K562 (cell line): ENCODE results near the gene RBKS. TPM values are rescaled to one million over a fixed set of nuclear protein-coding genes. Genes with fewer than 3 reads are reported as not detected.

Source experiments
- ARID2 ChIP-seq: fragments of 450-650 bp; IDR thresholded peaks from 2 replicates; pipeline ENCODE4 v1.6.1; 2017; ENCODE audit warnings: antibody characterized with exemption, mild to moderate bottlenecking
- CBX5 ChIP-seq: IDR thresholded peaks from 2 replicates; pipeline ENCODE4 v1.6.1; 2014; ENCODE audit warnings: low read depth, borderline replicate concordance
- CHD4 ChIP-seq: fragments of 200-600 bp; sonication (generic); IDR thresholded peaks from 3 replicates; pipeline ENCODE4 v1.6.1; 2012; ENCODE audit warnings: low read depth, mild to moderate bottlenecking, mixed read lengths, low read length, inconsistent platforms; ENCODE audit not compliant: insufficient read depth, insufficient replicate concordance, poor library complexity, severe bottlenecking
- EHMT2 ChIP-seq: fragments of 450-650 bp; IDR thresholded peaks from 2 replicates; pipeline ENCODE4 v1.6.1; 2018; ENCODE audit warnings: antibody characterized with exemption
- ETS2 ChIP-seq: IDR thresholded peaks from 2 replicates; pipeline ENCODE4 v1.6.1; 2016; ENCODE audit warnings: borderline replicate concordance, missing genetic modification characterization, mild to moderate bottlenecking, moderate library complexity, missing compliant biosample characterization; ENCODE audit not compliant: poor library complexity, severe bottlenecking
- EZH2 ChIP-seq: IDR thresholded peaks from 2 replicates; pipeline ENCODE4 v1.6.1; 2012; ENCODE audit warnings: low read depth, mild to moderate bottlenecking, inconsistent platforms, low read length, borderline replicate concordance
- FOS ChIP-seq: IDR thresholded peaks from 3 replicates; pipeline ENCODE4 v1.6.1; 2011; ENCODE audit not compliant: insufficient read length; ENCODE audit errors: extremely low read depth
- GATA2 ChIP-seq: sonication (generic); formaldehyde crosslinking; IDR thresholded peaks from 2 replicates; pipeline ENCODE4 v1.4.0; 2020; ENCODE audit warnings: mild to moderate bottlenecking, missing genetic modification reagents
- GATAD2B ChIP-seq: fragments of 450-650 bp; IDR thresholded peaks from 2 replicates; pipeline ENCODE4 v1.6.1; 2017; ENCODE audit warnings: mild to moderate bottlenecking, borderline replicate concordance
- MCM2 ChIP-seq: fragments of 450-650 bp; IDR thresholded peaks from 2 replicates; pipeline ENCODE4 v1.6.1; 2017; ENCODE audit warnings: low read depth, mild to moderate bottlenecking
- NONO ChIP-seq, 2 experiments: fragments of 200-400 bp in 1 of 2; fragments of 450-650 bp in 1 of 2; formaldehyde crosslinking in 1 of 2; IDR thresholded peaks; 2 replicates each; pipeline ENCODE4 v1.6.1; 2017; ENCODE audit warnings: low read depth in 2 of 2, mild to moderate bottlenecking in 2 of 2, moderate library complexity in 2 of 2, low read length in 1 of 2
- PHB2 ChIP-seq: fragments of 450-650 bp; IDR thresholded peaks from 2 replicates; pipeline ENCODE4 v1.6.1; 2017; ENCODE audit warnings: low read depth
- STAT5B ChIP-seq: fragments of 250-450 bp; sonication (Bioruptor Pico); IDR thresholded peaks from 2 replicates; pipeline ENCODE4 v1.8.0; 2021; ENCODE audit warnings: mild to moderate bottlenecking, inconsistent platforms
- ZNF280A ChIP-seq: fragments of 450-650 bp; IDR thresholded peaks from 2 replicates; pipeline ENCODE4 v1.6.1; 2018; ENCODE audit warnings: mild to moderate bottlenecking, low read depth; ENCODE audit not compliant: partially characterized antibody
- ZNF431 ChIP-seq: sonication (generic); formaldehyde crosslinking; IDR thresholded peaks from 2 replicates; pipeline ENCODE4 v1.8.0; 2022; ENCODE audit warnings: mild to moderate bottlenecking, missing genetic modification reagents
- polyA plus RNA-seq, 8 experiments: library from polyadenylated mRNA; depleted of rRNA in 4 of 8; stranded (reverse) in 5 of 8; unstranded in 3 of 8; fragments of >200 nt; fragmentation: Nextera tagmentation in 2 of 8; fragmentation: Illumina TruSeq in 1 of 8; extraction: Ambion mirVana in 2 of 8; extraction: Trizol in 1 of 8; gene quantifications; 2 replicates each; pipeline versions ENCODE4 v1.2.1 to v1.2.3, GENCODE V29; 2011 to 2014; ENCODE audit warnings: inconsistent platforms in 1 of 8, missing spikeins in 1 of 8
- total RNA-seq, 7 experiments: library from RNA; depleted of rRNA in 6 of 7; stranded (reverse); fragments of >200 nt in 6 of 7; fragmentation: Illumina TruSeq in 2 of 7; extraction: Trizol in 2 of 7; gene quantifications; 2 replicates each; pipeline versions ENCODE4 v1.2.1 to v1.2.3, GENCODE V29; 2011 to 2021; ENCODE audit warnings: low replicate concordance in 1 of 7
- TF ChIP-seq, protein P1 (sequence below): fragments of 450-650 bp; formaldehyde crosslinking; IDR thresholded peaks from 2 replicates; pipeline ENCODE4 v1.4.0; 2020; ENCODE audit warnings: mild to moderate bottlenecking, mixed read lengths
- TF ChIP-seq, protein P2 (sequence below): fragments of 450-650 bp; formaldehyde crosslinking; IDR thresholded peaks from 2 replicates; pipeline ENCODE4 v1.4.0; 2020; ENCODE audit warnings: mild to moderate bottlenecking, moderate library complexity
- TF ChIP-seq, protein P3 (sequence below): sonication (generic); formaldehyde crosslinking; IDR thresholded peaks from 2 replicates; pipeline ENCODE4 v1.8.1; 2023; ENCODE audit warnings: missing genetic modification reagents, mild to moderate bottlenecking, borderline replicate concordance

The RBKS gene
- total and polyA plus RNA-seq, 9 of the 15 experiments (the other 6 are each of a cell fraction or from before 2014, with no cell fraction given), result 0.06 to 0.39 (median 0.19) TPM

- TF ChIP-seq ARID2 (no peak), CHD4 (no peak), MCM2 (no peak), ZNF280A (no peak), NONO (IDR thresholded peaks at IDR 0.05; ENCODE audit: low read depth in 2 of 2, low read length in 1 of 2) (peak in 1 of 2 experiments; percentile 39; a peak in 2 of 4 replicates), CBX5 (no peak), ETS2 (tag) (no peak), GATA2 (CRISPR knock-in tag) (no peak), EHMT2 (no peak), FOS (no peak), ZNF431 (CRISPR knock-in tag) (no peak; the same call in 1 of the 2 replicates), EZH2 (no peak), PHB2 (no peak), STAT5B (no peak), GATAD2B (peak; percentile 67; the same call in 1 of the 2 replicates)
- TF ChIP-seq, protein P1, sequence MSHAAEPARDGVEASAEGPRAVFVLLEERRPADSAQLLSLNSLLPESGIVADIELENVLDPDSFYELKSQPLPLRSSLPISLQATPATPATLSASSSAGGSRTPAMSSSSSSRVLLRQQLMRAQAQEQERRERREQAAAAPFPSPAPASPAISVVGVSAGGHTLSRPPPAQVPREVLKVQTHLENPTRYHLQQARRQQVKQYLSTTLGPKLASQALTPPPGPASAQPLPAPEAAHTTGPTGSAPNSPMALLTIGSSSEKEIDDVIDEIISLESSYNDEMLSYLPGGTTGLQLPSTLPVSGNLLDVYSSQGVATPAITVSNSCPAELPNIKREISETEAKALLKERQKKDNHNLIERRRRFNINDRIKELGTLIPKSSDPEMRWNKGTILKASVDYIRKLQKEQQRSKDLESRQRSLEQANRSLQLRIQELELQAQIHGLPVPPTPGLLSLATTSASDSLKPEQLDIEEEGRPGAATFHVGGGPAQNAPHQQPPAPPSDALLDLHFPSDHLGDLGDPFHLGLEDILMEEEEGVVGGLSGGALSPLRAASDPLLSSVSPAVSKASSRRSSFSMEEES (CRISPR knock-in tag), result no peak
- TF ChIP-seq, protein P2, sequence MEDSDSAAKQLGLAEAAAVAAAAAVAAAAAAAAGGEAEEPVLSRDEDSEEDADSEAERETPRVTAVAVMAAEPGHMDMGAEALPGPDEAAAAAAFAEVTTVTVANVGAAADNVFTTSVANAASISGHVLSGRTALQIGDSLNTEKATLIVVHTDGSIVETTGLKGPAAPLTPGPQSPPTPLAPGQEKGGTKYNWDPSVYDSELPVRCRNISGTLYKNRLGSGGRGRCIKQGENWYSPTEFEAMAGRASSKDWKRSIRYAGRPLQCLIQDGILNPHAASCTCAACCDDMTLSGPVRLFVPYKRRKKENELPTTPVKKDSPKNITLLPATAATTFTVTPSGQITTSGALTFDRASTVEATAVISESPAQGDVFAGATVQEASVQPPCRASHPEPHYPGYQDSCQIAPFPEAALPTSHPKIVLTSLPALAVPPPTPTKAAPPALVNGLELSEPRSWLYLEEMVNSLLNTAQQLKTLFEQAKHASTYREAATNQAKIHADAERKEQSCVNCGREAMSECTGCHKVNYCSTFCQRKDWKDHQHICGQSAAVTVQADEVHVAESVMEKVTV (CRISPR knock-in tag), result no peak
- TF ChIP-seq, protein P3, sequence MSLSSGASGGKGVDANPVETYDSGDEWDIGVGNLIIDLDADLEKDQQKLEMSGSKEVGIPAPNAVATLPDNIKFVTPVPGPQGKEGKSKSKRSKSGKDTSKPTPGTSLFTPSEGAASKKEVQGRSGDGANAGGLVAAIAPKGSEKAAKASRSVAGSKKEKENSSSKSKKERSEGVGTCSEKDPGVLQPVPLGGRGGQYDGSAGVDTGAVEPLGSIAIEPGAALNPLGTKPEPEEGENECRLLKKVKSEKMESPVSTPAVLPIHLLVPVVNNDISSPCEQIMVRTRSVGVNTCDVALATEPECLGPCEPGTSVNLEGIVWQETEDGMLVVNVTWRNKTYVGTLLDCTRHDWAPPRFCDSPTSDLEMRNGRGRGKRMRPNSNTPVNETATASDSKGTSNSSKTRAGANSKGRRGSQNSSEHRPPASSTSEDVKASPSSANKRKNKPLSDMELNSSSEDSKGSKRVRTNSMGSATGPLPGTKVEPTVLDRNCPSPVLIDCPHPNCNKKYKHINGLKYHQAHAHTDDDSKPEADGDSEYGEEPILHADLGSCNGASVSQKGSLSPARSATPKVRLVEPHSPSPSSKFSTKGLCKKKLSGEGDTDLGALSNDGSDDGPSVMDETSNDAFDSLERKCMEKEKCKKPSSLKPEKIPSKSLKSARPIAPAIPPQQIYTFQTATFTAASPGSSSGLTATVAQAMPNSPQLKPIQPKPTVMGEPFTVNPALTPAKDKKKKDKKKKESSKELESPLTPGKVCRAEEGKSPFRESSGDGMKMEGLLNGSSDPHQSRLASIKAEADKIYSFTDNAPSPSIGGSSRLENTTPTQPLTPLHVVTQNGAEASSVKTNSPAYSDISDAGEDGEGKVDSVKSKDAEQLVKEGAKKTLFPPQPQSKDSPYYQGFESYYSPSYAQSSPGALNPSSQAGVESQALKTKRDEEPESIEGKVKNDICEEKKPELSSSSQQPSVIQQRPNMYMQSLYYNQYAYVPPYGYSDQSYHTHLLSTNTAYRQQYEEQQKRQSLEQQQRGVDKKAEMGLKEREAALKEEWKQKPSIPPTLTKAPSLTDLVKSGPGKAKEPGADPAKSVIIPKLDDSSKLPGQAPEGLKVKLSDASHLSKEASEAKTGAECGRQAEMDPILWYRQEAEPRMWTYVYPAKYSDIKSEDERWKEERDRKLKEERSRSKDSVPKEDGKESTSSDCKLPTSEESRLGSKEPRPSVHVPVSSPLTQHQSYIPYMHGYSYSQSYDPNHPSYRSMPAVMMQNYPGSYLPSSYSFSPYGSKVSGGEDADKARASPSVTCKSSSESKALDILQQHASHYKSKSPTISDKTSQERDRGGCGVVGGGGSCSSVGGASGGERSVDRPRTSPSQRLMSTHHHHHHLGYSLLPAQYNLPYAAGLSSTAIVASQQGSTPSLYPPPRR (CRISPR knock-in tag), result no peak
Observed at GRCh38 chr2:27890146-27890923, at the start of gene RBKS, which contains the start of gene BABAM2 (continued).
